ENCODE data around the gene RPL37.
"Not testable (repeated sequence)": the region's sequence is repeated elsewhere in the genome, so short reads cannot be mapped to it uniquely, and the experiment has no call there.

Gene RPL37

GRCh38 chr5:40833712-40834229 lies 1.3 kb downstream of the RPL37 start:
- no peak for DNase-seq (ENCODE audit: low read depth, low spot score)

- DNase-seq (ENCODE audit: low read depth, low spot score), result no peak
Observed at GRCh38 chr5:40832345-40832744, 2.7 kb downstream of the RPL37 start.

GRCh38 chr5:40831346-40832210 lies 3.4 kb downstream of the RPL37 start:
- DNase-seq (ENCODE audit: low read depth, low spot score), result no peak

GRCh38 chr5:40829748-40830533 lies 5.1 kb downstream of the RPL37 start:
- no peak for DNase-seq (ENCODE audit: low read depth, low spot score)

GRCh38 chr5:40828690-40829661 lies 6.0 kb downstream of the RPL37 start:
- no peak for DNase-seq (ENCODE audit: low read depth, low spot score)

GRCh38 chr5:40828021-40828631 lies 6.9 kb downstream of the RPL37 start:
- no peak for DNase-seq (ENCODE audit: low read depth, low spot score)

GRCh38 chr5:40827188-40827977 lies 7.6 kb downstream of the RPL37 start:
- DNase-seq (ENCODE audit: low read depth, low spot score), result no peak

GRCh38 chr5:40826489-40827187 lies 8.4 kb downstream of the RPL37 start:
- no peak for DNase-seq (ENCODE audit: low read depth, low spot score)

GRCh38 chr5:40825461-40826043 lies 9.5 kb downstream of the RPL37 start:
- DNase-seq (ENCODE audit: low read depth, low spot score), result not testable (repeated sequence)

- DNase-seq (ENCODE audit: low read depth, low spot score), result no peak
Observed at GRCh38 chr5:40823459-40823858, 11.6 kb downstream of the RPL37 start.

GRCh38 chr5:40813698-40814281 lies 21.2 kb downstream of the RPL37 start:
- no peak for DNase-seq (ENCODE audit: low read depth, low spot score)

- DNase-seq (ENCODE audit: low read depth, low spot score), result no peak
Observed at GRCh38 chr5:40812125-40812524, 22.9 kb downstream of the RPL37 start.

GRCh38 chr5:40801771-40802562 lies 33.1 kb downstream of the RPL37 start:
- DNase-seq (ENCODE audit: low read depth, low spot score), result no peak

GRCh38 chr5:40799258-40799657 lies 35.8 kb downstream of the RPL37 start:
- no peak for DNase-seq (ENCODE audit: low read depth, low spot score)

GRCh38 chr5:40798801-40799210 lies 36.2 kb downstream of the RPL37 start:
- DNase-seq (ENCODE audit: low read depth, low spot score), result no peak

- peak; percentile 52 for DNase-seq (ENCODE audit: low read depth, low spot score)
Observed at GRCh38 chr5:40798012-40798800, 36.8 kb downstream of the RPL37 start, which contains the start of gene PRKAA1. PRKAA1 (minus strand) TSS chr5:40798374; CDS start chr5:40798189, 185 bp downstream.
